CD4-positive, alpha-beta T cell treated with Interleukin-15 for 4 hours (primary cell): ENCODE results near the gene ZNF207.
"Not testable (repeated sequence)": the region's sequence is repeated elsewhere in the genome, so short reads cannot be mapped to it uniquely, and the experiment has no call there.

Experiments
- DNase-seq: peaks from one replicate; pipeline ENCODE4 v3.0.0-alpha.2; 2020; ENCODE audit warnings: low spot score

ZNF207 gene

DNA sequence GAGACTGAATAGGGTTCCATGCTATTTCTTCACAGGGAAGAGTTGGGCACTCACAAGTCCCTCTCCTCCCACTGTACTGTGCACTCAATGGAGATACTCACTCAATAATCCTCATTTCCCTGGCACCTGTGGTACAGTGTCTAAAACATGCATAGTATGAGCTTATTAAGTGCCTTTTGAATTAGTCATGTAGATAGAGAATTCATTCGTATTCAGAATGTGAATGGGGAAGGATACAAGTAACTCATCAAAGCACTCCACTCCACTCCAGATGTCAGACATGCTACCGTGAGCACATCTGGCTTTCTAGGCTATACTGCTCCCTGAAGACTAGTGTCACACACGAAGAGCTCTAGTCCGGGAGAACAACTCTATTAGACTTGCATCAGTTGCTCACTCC is 14.3 kb upstream of the ZNF207 start:
- DNase-seq = no peak

DNA sequence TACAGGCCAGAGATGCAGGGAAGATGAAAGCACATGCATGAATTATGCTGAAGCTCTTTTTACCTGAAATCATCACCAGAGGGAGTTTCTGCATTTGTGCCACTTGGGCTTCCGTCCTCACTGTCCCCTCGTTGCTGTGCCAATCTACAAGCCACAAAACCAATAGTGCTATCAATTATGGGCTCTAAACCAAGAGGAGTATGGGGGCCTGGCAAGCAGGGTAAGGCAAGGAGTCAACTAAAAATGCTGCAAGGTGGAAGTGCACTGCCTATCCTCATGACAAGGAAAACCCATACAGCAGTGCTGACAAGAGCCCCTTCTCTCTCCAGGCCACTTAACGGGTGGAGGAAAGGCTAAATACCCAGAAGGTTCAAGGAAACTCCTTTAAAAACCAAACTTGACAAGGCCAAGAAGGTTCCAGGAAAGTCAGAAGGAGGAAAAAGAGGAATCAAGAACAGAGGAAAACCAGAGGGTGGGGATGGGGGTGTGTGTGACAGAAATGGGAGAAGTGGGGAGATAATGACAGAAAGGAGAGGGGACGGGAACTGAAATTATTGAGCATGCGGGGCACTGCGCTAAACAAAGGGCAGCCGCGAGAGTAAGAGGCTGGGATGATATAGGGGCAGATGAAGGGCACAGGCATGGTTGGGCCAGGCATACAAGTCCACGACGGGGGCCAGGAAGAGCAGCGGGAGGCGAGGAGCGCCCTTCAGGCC is 8.7 kb upstream of the ZNF207 start:
- DNase-seq = peak; percentile 70

DNA sequence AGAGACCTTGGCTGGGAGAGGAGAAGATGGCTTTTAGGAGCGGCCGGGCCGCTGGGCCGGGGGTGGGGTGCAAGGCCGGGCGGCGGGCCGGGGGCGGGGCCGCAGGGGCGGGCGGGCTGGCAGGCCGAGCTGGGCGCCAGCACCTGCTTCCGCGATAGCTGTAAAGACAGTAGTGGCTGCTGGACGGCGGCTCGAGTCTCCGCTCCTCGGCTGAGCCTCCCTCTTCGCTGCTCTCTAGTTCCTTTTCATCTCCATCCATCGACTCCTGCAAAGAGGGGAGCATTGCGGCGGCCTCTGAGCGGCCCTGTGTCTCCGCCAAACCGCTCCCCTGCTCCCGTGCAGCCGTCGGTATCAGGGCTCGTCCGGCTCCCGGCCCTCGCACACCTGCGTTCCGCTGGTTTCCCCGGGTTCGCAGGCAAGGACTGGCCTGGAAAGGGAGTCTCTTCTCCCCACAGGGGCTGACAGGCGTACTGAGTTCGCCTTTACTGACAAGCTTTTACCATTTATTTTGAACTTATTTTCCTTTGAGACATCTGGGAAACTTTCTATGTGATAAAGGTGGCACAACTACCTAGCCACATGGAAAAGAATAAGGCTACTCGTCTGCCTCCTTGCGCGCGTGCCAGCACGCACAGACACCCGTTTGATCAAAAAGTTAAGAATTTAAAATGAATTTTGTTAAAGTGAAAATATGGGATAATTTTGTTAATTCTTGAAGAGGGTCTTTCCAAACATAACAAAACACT is 7.9 kb upstream of the ZNF207 start, which contains the start of gene C17orf75:
TSS of gene C17orf75 (minus strand) at position 317 of the 746 bp plus-strand sequence. CDS start at position 283, 34 bp downstream.
- DNase-seq = peak; percentile 78

DNA sequence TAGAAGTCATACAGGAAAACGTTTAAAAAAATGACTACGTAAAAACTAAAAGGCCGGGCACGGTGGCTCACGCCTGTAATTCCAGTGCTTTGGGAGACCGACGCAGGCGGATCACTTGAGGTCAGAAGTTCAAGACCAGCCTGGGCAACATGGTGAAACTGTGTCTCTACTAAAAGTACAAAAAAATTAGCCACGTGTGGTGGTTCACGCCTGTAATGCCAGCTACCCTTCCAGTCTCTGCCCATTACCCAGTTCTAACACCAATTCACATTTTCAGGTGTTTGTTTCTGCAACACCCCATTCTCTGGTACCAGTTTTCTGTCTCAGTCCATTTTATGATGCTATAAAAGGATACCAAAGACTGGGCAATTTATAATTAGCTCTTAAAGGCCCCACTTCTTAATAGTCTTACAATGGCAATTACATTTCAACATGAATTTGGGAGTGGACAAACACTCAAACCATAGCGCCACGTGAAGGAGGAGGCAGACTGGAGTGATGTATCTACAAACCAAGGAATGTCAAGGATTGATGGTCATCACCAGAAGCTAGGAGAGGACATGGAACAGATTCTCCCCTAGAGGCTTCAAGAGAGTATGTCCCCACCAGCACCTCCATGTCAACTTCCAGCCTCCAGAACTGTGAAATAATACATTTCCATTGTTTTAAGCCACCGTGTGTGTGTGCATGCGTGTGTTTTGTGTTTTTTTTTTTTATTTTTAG is 7.2 kb upstream of the ZNF207 start:
- no peak for DNase-seq

DNA sequence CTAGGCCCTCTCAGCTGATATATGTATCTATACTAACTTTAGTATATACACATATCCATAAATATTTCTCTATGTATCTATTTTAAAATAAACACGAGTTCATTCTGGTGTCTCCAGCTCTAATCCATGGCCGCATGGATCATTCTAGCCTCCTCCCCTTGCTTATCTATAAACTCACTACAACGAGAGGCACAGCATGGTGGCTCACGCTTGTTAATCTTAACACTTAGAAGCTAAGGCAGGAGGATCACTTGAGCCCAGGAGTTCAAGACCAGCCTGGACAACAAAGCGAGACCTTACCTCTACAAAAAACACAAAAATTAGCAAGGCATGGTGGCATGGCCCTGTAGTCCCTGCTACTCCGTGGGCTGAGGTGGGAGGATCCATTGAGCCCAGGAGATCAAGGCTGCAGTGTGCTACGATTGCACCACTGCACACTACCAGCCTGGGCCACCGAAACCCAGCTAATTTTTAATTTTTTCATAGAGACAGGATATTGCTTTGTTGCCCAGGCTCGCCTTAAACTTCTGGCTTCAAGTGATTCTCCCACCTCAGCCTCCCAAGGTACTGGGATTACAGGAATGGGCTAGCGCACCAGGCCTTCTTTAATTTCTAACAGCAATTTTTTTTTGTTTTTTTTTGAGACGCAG is 3.9 kb upstream of the ZNF207 start:
- no peak for DNase-seq

DNA sequence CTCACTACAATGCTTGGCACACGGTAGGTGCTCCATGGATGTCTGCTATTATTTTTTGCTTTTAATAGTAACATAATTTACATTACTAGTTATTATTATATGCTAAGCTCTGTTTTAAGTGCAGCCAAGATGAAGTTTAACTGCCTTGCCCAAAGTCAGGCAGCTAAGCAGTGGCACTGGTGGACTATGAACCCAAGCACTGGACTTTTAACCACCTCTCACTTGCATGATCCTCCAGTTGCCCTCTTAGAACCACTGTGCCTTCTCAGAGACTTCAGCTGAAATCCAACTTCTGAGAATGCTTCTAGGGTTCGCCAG is 1.5 kb upstream of the ZNF207 start:
- DNase-seq = no peak

DNA sequence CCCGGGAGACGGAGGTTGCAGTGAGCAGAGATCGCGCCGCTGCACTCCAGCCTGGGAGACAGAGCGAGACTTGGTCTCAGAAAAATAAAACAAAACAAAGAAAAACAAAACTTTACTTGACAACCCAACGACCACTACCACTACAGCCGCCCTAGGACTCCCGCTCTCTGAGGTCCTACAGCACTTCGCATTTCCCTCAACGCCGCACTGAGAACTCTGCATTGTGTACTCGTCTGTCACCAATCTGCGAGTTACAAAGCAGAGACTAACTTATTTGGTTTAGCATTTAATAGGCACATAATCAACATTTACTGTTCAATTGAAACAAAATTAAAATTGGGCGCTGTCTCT is 479 bp upstream of the ZNF207 start:
- DNase-seq = peak; percentile 14

DNA sequence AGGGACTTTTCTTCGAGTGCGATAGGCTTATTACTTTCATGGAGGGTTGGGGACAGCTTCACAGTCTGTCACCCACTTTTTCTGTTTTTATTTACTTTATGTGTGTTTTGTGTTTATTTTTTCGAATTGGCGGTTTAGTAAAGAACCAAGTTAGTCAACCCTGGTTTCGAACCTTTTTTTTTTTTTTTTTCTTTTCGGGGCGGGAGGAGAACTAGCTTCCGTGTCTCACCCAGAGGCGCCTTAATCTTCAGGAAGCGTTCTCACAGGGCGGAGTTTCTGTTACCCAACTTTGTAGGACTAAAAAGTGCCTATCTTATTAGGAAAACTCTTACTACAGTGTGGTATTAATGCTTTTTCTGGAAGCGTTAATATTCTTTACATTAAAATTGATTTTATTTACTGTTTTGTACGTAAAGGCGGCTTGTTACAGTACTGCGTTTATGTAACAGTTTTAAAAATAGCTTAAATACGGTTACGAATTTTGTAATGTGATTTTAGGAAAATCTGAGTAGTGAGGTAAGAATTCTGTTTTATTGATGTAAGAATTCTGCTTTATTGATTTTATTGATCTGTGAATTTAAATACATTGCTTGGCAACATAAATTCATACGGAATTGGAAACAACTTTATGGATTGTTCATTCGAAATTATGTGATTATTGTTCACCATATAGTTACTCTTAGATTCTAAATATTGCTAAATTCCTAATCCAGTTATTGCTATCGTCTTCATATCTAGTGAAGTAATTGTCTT is 885 bp downstream of the ZNF207 start:
- DNase-seq = peak; percentile 49

DNA sequence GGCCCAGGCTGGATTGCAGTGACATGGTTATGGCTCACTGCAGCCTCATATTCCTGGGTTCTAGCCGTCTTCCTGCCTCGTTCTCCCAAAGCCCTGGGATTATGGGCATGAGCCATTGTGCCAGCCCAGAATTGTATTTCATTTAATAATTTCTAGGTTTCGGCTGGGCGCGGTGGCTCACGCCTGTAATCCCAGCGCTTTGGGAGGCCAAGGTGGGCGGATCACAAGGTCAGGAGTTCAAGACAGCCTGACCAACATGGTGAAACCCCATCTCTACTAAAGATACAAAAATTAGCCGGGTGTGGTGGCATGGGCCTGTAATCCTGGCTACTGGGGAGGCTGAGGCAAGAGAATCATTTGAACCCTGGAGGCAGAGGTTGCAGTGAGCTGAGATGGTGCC is 2.8 kb downstream of the ZNF207 start:
- DNase-seq = not testable (repeated sequence)

DNA sequence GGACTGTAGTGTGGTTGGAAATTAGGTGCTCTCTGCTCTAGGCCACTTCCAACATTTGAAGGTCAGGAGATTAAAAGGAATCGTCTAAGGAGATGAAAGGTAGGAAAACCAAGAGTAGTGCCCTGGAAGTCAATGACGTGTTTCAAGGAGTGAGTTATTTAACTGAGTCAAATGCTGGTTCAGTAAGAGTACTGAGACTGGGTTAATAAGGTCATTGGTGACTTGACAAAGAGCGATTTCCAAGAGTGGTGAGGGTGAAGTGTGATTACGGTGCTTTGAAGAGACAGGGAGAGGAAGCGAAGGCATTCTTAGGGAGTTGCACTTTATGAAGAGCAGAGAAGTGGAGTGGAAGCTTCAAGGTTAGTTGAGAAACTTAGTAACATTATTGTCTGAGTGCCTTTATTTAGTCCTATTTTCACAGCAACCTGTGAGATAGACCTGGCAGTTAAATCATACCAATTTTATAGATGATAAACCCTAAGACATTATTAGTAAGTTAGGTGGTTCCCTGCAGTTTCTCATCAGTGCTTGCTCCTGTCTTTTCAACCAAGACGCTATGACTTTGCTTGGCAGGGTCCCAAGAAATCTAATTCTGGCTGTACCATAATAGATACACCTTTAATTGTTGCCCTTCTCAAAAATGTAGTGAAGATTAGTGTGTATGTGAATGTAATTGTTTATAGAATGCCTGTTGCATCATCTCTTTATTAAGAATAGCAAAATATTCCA is 5.9 kb downstream of the ZNF207 start:
- DNase-seq = no peak

DNA sequence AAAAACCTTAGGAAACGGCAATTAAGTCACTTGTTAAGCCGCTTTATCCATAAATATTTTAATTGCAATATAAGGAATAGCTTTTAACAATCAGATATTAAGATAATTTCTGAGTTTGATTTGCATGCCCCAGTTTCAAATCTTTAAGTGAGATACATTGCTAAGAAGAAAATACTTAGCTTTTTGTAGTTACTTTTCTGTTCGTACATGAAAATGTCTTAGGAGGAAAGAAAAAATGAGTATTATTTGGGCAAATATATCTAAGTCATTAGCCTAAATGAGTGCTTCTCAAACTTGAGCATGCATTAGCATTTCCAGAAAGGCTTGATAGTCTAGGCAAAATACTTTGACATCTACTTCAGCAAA is 6.4 kb downstream of the ZNF207 start:
- no peak for DNase-seq

DNA sequence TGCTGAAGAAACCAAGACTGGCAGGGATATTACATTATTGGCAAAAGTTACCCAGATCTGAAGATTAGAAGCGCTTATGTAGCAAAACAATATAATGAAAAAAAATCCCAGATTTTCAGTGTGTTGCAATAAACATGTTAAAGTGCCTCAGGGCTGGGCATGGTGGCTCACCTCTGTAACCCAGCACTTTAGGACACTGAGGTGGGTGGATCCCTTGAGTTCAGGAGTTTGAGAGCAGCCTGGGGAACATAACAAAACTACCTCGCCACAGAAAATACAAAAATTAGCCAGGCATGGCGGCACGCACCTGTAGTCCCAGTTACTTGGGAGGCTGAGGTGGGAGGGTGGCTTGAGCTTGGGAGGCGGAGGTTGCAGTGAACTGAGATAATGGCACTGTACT is 6.8 kb downstream of the ZNF207 start:
- no peak for DNase-seq

DNA sequence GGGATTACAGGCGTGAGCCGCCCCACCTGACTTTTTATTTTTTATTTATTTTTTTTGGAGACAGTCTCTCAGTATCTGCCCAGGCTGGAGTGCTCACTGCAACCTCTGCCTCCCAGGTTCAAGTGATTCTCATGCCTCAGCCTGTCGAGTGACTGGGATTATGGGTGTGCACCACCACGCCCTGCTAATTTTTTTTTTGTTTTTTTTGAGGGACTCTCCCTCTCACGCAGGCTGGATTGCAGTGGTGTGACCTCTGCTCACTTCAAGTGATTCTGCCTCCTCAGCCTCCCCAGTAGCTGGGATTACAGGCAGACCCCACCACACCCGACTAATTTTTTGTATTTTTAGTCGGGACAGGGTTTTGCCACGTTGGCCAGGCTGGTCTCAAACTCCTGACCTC is 7.7 kb downstream of the ZNF207 start:
- DNase-seq = no peak

DNA sequence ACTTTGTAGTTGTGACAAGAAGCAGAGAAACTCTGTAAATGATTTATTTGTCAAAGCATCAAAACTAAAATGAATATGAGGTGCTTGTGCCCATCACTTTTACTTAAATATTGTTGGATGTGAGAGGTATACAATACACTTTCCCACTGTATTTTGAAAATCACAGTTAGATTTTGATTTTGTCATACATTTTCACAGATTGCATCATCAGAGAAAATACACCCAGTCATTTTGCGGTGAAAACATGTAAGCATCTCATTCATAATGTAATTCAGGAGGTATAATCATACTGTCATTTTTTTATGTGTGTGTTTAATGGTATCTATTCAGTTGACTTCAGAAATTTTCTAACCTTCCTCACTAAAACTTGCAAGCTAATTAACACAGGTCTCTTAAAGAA is 11.3 kb downstream of the ZNF207 start:
- DNase-seq = no peak

DNA sequence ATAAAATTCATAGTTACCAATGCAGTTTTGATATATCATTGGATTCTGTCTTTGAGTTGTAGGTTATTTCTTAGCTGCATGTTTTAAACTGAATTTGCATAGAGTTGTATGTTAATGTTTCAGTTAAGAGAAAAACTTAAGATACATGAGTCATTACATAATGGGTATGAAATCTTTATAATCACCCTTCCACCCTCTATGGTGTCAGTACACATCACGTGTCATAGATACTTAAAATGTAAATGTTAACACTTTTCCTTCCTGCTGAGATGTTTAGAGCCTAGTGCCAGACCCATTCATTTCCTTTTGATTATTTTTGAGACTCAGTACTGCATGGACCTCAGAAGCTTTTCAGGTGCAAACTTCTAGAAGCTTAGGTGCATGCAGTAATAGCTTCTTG is 20.5 kb downstream of the ZNF207 start:
- no peak for DNase-seq

DNA sequence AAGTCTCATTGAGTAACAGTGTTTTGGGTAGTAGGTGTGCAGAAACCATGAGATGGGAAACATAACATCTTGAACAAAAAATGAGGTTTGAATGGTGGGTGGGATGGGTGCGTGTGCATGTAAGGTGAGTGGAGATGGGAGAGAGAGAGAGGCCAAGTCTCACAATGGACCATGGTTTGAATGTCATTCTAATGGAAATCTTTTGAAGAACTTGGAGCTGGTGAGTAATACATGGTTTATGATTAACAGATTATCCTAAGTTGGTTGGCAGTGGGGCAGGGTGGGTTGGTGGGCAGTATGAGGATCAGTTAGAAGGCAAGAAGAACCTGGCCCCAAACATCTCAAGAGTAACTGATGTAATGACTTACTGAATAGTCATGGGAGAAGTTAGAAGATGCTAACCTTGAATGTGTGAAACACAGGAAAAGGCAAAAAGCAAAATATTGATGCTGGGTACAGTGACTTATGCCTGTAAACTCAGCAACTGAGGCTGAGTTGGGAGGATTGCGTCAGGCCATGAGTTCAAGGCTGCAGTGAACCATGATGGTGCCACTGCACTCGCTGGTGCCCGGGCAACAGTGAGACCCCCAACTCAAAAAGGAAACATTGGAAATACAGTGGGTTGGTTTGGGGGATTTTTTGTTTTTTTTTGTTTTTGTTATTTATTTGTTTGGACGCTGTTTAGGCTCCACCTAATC is 32.7 kb downstream of the ZNF207 start:
- no peak for DNase-seq

DNA sequence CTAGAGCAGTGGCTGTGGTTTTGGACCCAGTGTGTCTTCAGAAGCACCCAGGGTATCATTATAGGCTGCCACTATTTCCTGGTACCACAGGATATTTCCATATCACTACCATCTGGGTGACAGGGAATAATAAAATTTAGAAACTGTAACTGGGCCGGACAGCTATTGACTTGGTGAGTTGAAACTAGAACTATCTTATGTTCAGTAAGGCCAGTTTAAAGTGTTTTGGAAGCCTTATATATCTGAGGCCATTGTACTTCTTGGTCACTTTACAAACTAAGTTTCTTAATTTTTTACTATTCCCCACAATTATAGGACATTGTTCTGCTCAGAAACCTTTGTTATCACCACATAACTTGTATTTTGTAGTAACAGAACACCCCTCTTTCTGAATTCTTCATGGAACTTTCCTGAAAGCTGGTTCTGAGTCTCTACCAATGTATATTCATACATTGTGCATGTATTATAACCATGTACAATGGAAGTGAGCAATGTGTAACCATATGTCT is 34.0 kb downstream of the ZNF207 start:
- DNase-seq = no peak

DNA sequence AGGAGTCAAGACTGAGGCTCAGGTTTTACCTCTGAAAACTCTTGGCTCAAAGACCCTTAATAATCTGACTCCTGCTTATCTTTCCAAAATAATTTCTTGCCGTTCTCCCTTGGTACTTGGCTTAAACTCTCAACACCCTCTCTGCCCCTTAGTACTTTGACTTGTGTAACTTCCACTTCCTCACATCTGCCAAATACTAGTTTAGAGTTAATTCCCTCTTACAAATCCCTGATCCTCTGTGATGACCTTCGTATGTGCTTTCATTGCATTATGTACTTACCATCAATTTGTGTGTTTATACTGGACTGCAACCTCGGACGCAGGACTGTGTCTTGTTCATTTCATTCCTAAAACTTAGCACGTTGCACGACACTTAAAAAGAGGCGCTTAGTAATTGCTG is 35.2 kb downstream of the ZNF207 start:
- DNase-seq = no peak

DNA sequence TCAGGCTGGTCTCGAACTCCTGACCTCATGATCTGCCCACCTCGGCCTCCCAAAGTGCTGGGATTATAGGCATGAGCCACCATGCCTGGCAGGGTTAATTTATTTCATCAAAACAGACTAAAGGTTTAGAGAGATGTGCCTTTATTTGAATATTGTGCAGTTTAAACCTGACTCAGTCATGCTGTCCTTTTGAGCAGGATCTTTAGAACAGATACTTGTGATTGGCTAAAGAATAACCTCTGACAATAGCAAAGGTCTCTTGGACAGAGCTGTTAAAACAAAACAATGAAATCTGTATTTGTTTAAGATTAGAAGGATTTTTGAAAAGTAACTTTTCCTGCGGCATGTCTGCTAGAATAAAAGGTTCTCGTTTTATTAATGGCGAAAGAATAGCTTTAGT is 36.0 kb downstream of the ZNF207 start:
- no peak for DNase-seq

DNA sequence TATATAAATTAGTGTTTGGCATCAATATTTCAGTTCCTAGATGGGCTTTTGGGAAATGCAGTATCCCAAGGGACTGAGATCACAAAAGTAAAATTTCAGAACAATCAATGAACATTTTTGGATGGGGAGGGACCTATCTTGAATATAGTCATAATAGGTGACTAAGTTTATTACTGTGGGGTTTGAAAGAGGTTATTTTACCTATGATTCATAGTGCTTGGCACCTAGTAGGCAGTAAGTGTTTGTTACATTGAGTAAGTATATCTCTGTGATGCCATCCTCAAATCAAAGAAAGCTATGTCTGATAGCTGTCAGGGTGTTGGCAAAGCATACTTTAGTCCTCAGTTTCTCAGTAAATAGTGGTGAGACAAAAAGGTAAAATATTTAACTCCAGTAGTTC is 36.9 kb downstream of the ZNF207 start:
- DNase-seq = no peak

DNA sequence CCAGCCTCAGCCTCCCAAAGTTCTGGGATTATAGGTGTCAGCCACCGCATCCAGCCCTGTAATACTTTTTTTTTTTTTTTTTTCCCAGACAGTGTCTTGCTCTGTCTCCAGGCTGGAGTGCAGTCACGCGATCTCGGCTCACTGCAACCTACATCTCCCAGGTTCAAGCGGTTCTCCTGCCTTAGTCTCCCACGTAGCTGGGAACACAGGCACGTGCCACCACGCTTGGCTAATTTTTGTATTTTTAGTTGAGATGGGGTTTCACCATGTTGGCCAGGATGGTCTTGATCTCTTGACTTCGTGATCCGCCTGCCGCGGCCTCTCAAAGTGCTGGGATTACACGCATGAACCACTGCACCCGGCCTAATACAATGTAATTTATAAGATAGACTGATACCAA is 38.2 kb downstream of the ZNF207 start:
- not testable (repeated sequence) for DNase-seq
